DMS153 treated with DMSO at 0.1 percent for 48 hours (cell line): ENCODE measurements around the gene NOTCH1.

Experiments
- DNase-seq: peaks from one replicate; lab custom pipeline; 2025; ENCODE audit not compliant: unreplicated experiment; lab: John Stamatoyannopoulos, UW

Gene NOTCH1

DNA sequence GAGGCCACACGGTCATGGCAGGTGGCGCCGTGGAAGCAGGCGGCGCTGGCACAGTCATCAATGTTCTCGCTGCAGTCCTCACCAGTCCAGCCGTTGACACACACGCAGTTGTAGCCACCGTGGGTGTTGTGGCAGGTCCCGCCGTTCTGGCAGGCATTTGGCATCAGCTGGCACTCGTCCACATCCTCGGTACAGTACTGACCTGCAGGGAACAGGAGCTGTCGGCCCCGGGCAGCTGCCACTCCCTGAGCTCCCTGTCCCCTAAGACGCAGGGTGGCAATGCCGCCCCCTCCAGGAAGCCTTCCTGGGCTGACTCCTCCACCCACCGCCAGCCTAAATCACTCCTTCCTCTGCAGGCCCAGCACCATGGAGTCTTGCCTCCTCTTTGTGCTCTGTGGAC, 27.2 kb downstream of the NOTCH1 start:
- no peak for DNase-seq

DNA sequence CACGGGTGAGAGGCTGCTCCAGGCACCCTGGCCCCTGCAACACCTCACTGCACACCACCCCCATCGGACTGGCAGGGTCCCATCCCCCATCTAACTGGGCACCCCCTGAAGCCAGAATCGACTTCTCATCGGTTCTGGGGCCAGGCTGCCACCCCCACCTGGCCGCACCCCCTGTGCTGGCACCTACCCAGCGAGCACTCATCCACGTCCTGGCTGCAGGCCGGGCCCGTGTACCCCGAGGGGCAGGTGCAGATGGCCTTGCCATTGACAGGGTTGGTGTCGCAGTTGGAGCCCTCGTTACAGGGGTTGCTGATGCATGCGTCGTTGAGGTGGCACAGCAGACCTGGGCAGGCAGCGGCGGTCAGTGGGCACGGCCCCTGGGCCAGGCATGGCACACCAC, 27.9 kb downstream of the NOTCH1 start:
- DNase-seq: no peak

DNA sequence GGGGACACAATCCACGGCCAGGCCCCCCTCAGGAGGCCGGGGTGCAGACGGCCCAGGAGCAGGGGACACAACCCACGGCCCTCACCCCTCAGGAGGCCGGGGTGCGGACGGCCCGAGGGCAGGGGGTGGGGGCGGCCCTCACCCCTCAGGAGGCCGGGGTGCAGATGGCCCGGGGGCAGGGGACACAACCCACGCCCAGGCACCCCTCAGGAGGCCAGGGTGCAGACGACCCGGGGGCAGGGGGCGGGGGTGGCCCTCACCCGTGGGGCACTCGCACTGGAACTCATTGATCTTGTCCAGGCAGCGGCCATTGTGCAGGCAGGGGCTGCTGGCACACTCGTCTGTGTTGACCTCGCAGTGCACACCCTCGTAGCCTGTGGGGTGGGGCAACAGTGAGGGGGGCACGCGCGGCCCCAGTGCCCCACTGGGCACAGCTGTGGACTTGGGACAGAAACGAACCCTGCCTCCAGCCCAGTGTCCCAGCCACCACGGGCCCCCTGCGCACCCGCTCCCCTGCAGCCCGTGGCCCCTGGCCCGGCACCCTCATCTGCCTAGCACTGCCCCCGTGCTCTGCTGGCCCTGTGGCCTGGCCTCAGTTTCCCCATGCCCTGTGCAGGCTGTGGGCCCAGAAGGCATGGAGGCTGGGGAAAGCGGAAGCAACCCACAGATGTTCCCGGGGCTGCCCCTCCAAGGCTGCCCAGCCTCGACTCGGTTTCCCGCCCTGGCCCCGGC, 28.7 kb downstream of the NOTCH1 start:
- DNase-seq: no peak

DNA sequence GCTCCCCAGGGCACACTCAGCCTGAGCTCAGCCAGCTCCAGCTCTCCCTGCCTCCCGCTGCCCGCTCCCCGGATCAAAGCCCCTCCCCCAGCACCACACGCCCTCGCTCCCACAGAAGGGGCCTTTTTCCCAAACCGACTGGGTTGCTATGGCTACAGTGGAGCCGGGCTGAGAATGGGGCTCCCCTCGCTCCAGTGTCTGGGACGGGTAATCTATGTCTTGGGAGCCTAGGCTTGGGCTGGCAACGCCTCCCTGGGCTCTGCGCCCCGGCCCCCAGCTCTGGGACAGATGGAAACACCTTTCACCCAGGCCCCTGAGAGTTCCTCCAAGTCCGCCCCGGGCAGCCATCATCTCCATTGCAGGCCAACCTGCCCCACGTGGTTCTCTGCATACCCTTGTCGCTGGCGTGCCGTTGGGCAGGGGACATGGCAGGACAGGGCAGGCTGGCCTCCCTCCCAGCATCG, 29.6 kb downstream of the NOTCH1 start:
- DNase-seq: no peak

DNA sequence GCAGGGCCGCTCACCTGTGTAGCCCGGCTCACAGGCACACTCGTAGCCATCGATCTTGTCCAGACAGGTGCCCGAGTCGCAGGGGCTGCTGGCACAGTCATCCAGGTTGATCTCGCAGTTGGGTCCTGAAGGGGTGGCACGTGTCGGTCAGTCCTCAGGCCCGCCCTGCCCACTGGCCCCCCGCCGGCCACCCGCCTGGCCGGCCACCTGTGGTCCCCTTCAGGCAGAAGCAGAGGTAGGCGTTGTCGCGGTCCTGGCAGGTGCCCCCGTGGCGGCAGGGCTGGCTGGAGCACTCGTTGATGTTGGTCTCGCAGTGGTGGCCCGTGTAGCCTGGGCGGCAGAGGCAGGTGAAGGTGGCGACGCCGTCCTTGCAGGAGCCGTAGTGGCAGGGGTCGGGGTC, 30.6 kb downstream of the NOTCH1 start:
- DNase-seq: no peak

DNA sequence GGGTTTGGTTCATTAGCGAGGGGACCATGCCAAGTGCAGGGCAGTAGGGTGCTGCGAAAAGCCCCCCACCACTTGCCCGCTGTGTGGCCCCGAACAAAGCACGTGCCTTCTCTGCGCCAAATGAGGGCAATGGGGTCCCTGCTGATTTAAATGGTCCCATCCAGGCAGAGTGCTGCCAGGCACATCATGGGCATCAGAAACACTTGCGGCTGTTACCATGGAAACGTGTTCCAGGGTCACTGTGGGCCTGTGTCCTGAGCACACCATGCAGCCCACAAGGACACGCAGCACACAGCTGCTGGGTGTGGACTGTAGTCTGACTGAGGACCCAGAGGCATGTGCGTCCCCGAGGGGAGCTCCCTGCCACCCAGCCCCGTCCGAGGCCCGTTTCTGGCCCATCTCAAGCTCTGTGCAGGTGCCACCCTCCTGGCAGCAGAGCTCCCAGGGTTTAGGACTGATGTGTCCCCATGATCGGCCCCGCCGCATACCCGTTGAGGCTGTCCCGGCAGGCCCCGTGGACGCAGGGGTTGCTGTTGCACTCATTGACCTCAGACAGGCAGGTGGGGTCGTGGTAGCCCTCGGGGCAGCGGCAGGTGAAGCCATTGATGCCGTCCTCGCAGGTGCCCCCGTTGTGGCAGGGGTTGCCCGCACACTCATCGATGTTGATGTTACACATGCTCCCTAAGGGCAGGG, 31.7 kb downstream of the NOTCH1 start:
- no peak for DNase-seq

DNA sequence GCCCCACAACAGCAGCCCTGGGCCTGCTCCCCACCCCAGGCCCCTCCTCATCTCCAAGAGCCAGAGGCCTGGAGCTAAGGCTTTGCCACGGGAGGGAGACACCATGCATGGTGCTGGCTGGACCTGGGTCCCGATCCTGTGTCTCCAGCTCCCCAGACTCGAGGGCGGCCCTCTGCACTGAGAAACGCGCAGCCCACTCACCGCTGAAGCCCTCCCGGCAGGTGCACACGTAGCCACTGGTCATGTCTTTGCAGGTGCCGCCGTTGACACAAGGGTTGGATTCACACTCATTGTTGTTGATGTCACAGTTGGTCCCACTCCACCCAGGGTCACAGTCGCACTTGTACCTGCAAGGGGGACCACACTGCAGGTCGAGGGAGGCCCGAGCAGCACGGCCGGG, 32.7 kb downstream of the NOTCH1 start:
- DNase-seq: no peak

DNA sequence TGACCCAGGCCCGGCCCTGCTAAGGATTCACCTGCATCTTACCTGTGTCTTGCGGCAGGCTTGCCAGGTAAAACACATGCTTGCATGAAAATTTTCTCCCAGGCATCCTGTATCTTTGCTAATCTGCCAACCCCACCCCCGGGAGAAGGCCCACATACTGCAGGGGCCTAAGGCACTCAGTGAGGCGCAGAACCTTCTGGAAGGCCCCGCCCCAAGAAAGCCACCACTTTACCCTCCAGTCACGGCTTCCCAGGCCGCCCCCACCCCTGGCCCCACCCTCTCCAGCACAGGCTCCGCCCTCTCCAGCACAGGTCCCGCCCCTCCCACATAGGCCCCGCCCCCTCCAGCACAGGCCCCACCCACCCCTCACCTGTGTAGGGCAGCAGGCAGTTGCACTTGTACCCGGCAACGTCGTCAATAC, 33.2 kb downstream of the NOTCH1 start:
- no peak for DNase-seq

DNA sequence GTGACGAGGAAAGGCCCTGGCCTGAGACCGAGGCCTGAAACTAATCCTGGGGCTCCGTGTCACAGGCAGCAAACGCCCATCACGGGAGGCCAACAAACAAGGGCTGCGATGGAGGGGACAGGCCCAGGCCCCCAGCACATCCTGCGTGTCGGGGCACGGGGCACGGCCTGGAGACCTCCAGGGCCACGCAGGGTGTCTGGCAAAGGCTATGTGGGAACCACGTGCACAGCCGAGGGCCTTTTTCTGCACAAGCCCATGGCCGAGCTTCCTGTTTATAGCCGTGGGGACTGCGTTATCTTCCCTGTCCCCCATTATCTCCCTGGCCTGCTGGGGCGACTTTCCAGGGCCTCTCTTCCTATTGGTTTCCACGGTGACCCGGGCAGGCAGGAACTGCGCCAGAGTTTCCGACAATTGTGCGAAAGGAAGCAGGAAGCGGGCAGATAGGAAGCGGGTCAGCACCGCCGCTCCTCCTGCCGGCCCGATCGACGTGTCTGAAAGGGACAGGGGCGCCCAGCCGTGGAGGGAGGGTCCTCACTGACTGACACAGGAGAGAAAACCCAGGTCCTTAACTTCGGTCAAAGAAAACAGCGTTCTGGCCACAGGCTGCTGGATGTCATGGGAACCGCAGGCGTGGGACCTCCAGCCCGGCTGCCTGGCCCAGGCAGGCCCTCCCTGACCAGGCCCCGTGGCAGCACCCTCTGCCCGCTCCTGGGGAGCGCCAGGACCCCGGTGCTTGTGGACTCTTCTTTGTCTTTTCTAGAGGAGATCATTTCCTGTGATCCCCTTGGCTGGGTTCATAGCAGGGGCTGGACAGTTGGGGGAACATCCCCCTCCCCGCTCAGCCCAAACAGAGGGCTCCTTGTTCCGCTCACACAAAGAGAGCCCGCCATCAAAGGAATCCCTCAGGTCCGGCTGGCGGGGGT, 33.9 kb downstream of the NOTCH1 start:
- no peak for DNase-seq

DNA sequence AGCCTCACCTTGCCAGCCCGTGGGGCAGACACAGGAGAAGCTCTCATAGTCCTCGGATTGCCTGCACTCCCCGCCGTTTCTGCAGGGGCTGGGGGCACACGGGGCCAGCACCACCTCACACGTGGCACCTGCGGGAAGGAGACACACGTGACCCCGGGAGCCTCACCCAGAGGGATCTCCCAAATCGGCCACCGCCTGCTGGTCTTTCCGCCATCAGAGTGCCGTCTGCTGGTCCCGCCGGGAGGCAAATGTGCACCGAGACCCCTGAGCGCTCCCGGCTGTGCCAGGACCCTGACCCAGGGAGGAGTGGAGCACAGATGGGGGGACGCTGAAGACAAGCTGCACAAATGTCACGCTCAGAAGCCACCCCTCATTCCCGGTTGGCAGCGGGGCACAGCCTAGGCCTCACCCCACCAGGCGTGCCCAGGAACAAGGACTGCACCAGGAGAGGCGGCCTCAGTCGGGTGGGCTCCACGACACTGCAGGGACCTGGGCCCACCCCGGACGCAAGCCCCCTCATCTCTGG, 34.6 kb downstream of the NOTCH1 start:
- DNase-seq: no peak

DNA sequence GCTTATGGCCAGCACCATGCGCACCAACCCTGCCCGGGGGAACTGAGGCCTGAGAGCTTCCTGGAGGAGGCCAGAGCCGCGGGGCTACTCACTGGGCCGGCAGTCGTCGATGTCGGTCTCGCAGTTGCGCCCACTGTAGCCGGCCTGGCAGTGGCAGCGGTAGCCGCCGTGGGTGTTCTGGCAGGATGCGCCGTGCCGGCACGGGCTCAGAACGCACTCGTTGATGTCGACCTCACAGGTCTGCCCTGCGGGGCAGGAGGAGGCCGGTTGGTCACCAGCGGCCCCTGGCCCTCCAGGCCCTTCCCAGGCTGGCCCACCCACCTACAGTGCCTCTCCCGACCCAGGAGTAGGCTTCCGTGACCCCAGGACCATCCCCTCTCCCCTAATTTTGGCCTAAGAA, 35.3 kb downstream of the NOTCH1 start:
- DNase-seq: no peak

DNA sequence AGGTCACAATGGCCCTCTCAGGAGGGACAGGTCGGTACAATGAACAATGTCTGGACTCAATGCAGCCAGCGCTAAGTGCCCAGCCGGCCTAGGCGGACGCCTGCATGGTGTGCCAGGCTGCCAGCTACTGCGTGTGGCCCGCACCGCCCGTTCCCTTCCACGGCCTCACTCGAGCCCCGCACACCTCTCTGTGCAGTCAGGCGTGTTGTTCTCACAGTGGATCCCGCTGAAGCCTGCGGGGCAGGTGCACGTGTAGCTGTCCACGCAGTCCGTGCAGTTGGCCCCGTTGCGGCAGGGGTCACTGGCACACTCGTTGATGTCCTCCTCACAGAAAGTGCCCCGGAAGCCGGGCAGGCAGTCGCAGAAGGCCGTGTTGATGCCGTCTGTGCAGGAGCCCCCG, 36.3 kb downstream of the NOTCH1 start:
- DNase-seq: no peak

DNA sequence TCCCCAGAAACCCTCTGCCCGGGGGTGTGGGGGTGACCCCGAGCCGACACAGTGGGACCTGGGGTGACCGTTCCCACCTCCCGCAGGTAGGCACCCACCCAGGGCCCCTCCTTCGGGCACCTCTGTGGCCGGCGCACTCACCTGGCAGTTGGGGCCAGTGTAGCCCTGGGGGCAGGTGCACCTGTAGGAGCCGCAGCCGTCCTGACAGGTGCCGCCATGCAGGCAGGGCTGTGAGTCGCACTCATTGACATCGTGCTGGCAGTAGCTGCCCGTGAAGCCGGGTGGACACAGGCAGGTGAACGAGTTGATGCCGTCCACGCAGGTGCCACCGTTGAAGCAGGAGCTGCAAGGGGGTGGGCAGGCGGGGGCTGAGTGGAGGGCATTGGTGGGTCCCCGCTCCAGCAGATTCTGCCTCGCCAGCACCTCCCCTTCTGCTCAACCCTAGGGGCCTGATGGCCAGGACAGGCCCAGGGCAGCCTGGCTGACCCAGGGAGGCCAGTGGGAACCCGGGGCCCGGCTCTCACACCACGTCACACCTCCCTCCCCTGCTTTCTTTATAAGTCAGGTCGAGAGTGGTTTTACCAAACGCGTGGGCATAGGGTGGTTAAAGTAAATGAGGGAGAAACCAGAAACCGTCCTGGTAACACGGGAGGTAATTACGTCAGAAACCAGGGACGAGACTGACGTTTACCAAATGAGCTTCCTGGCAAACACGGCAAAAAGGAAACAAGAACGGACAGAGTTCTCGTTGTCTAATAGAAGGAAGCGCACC, 36.9 kb downstream of the NOTCH1 start:
- no peak for DNase-seq

DNA sequence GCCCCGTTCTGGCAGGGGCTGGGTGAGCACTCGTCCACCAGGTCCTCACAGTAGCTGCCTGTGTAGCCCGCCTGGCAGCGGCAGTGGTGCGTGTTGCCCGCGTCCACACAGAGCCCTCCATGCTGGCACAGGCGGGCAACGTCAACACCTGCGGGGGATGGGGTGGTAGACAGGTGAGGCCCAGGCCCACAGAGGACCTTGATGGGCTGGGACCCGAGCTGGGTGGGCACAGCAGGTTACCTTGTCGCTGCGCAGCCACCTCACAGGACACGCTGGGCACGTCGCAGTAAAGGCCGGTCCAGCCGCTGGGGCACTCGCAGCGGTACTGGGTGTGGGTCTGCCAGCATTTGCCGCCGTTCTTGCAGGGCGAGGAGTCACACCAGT, 37.9 kb downstream of the NOTCH1 start:
- DNase-seq: no peak

DNA sequence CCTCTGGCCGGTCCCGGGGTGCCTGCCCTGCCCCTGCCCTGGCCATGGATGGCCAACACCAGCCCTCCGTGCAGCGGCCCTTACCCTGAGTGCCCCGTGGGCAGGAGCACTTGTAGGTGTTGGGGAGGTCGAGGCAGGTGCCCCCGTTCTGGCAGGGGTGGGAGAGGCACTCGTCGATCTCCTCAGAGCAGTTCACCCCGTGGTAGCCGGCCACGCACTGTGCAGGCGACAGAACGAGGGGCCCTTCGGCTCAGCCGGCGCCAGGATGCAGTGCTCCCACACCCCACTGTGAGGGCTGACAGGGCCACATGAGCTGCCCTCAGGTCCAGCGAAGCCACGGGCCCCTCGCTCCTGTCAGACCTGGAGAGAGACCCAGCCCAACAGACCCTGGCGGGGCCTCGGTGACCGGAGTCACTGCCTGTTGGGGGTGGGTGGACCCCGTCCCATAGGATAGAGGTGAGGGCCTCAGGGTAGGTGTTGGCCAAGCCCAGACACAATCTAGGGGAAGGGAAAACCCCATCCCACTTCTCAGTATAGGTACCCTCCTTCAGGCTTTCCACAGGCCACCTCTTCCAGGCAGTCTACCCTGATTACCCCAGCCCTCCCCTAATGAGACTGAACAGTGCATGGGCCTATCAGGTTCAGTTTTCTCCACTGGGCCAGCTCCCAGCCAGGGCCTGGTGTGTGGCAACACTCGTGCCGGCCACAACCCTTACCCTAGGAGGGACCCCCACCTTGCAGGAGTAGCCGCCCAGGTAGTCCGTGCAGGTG, 38.4 kb downstream of the NOTCH1 start:
- no peak for DNase-seq

DNA sequence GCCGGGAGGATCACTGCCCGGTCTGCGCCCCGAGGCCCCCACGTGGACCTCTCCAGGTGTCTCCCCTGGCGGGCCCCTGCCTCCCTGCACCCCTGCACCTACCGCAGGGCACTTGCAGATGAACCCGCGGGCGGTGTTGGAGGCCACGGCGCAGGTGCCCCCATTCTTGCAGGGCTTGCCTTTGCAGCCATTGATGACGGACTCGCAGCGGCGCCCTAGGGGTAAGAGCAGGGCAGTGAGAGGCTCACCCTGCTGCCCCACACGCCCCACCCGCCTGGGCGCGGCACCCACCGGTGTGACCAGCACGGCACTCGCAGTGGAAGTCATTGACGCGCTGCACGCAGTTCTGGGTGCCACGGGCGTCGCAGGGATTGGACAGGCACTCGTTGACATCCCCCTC, 39.4 kb downstream of the NOTCH1 start:
- no peak for DNase-seq

DNA sequence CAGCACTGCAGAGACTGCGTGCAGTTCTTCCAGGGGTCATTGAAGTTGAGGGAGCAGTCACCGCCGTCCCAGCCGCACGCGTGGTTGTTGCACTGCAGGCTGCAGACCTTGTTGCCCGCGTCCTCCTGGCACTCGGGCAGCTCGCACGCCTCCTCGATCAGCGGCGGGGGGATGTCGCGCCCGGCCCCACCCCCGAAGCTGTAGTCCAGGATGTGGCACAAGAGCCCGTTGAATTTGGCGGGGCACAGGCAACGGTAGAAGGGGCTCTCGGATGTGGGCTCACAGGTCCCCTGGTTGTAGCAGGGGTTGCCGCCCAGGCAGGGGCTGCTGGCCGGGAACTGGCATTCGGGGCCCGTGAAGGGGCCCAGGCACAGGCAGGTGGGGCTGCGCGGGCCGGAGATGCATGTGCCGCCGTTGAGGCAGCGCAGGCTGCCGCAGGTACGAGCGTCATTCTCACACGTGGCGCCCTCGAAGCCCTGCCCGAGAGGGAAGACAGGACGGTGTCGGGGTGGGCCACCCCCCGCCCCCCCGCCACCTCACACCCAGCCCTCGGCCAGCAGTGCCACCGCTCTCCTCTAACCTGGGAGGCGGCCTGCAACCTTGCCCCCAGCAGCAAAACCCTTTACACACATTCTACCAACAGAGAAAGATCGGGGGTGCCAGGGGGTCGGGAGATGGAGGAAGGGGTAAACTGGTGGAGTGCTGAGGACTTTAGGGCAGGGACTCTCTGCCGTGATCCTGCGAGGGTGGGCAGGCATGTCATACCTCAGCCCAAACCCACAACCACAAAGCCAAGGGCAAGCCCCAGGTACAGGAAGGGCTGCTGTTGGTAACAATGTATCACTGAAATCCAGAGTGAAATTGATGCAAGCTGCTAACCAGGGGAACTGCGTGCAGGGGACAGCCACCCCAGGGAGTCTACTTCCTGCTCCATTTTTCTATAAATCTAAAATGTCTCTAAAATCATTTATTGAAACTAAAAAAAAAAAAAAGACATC, 40.1 kb downstream of the NOTCH1 start:
- no peak for DNase-seq

DNA sequence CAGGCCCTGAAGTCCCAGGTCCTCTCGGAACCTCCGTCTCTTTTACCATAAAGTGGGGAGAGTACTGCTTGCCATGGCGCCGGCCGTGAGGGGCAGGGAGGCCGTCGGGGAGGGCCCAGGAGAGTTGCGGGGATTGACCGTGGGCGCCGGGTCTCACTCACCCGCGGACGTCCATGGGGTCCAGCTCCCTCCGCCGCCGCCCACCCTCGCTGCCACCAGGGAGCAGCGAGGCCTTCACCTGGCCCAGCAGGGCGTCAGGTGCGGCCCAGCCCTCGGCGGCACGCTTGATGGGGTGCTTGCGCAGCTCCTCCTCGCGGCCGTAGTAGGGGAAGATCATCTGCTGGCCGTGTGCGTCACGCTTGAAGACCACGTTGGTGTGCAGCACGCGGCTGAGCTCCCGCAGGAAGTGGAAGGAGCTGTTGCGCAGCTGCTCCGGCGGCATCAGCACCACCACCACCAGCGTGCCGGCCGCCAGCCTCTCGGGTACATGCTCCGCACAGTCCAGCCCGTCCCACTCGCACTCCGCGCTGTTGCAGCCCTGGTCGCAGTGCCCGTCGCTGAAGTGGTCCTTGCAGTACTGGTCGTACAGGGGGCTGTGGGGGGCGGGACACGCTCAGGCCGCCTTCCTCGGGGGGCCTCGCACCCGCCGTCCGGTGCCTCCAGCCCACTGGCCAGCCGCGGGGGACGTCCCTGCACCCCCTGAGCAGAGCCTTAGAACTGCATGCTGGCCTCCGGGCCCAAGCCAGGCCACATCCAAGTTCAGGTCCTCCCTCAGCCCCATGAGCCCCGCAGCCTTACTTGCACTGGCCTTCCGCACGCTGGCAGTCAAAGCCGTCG, 41.1 kb downstream of the NOTCH1 start:
- DNase-seq: no peak
